Endothelial cell of umbilical vein (primary cell): ENCODE results near the gene SWT1. TPM values are rescaled to one million over a fixed set of nuclear protein-coding genes. Genes with fewer than 3 reads are reported as not detected.

Source experiments
- BruUV-seq: library from RNA; stranded (reverse); fragments of 400-500 nt; replicated peaks from 2 replicates; lab custom pipeline; 2021; lab: Mats Ljungman, UMichigan
- CTCF ChIA-PET: fragments of 300-600, 350-600 bp; sonication (Branson Sonifier 250); formaldehyde crosslinking; loops from one replicate; lab custom pipeline; 2021; ENCODE audit warnings: antibody characterized with exemption, inconsistent platforms; lab: Charles Lee
- POLR2A ChIA-PET: fragments of 300-600, 350-600 bp; sonication (Branson Sonifier 250); formaldehyde crosslinking; loops from one replicate; lab custom pipeline; 2021; ENCODE audit warnings: antibody characterized with exemption, inconsistent platforms; lab: Charles Lee
- DNase-seq: peaks from one replicate; pipeline ENCODE4 v3.0.0-alpha.2; 2011; ENCODE audit warnings: low read depth, low spot score
- FAIRE-seq: peaks from 2 replicates; lab custom pipeline; 2011; peaks lifted over from hg19 to GRCh38; lab: Jason Lieb, UNC
- H2AFZ ChIP-seq: 2 replicates; pipeline ENCODE4 v1.6.0; 2012; ENCODE audit warnings: low read depth, low read length, control low read depth, inconsistent platforms
- H3K27ac ChIP-seq: 2 replicates; pipeline ENCODE4 v1.5.1; 2011; ENCODE audit warnings: low read depth, mild to moderate bottlenecking, control low read depth, low read length, moderate library complexity; ENCODE audit not compliant: insufficient read depth
- H3K27me3 ChIP-seq, 2 experiments: 2 replicates each; pipeline versions ENCODE4 v1.6.0 to v1.6.1; 2011; ENCODE audit warnings: low read length in 2 of 2, mixed read lengths in 1 of 2; ENCODE audit not compliant: control insufficient read depth in 2 of 2, insufficient read depth in 2 of 2
- H3K36me3 ChIP-seq, 2 experiments: 2 replicates in 1 of 2; 3 replicates in 1 of 2; pipeline ENCODE4 v1.5.1; 2011; ENCODE audit warnings: low read length in 2 of 2, mild to moderate bottlenecking in 1 of 2, moderate library complexity in 1 of 2; ENCODE audit not compliant: control insufficient read depth in 2 of 2, insufficient read depth in 2 of 2; ENCODE audit errors: extremely low read depth in 1 of 2
- H3K4me1 ChIP-seq: 3 replicates; pipeline ENCODE4 v1.5.1; 2011; ENCODE audit warnings: mild to moderate bottlenecking, low read length; ENCODE audit not compliant: control insufficient read depth, insufficient read depth; ENCODE audit errors: extremely low read depth
- H3K4me2 ChIP-seq: 2 replicates; pipeline ENCODE4 v1.6.1; 2011; ENCODE audit warnings: low read length, control low read depth, mixed read lengths; ENCODE audit not compliant: insufficient read depth
- H3K4me3 ChIP-seq, 3 experiments: fragments of 200-600 bp in 1 of 3; sonication (generic), shearing (Covaris generic) in 1 of 3; replicated peaks in 1 of 3; 2 replicates each; pipeline ENCODE4 v1.5.1; 2011 to 2016; ENCODE audit warnings: control low read depth in 3 of 3, low read length in 3 of 3, mild to moderate bottlenecking in 2 of 3, inconsistent platforms in 1 of 3, low read depth in 1 of 3, moderate library complexity in 1 of 3; ENCODE audit not compliant: insufficient read depth in 1 of 3
- H3K79me2 ChIP-seq: 2 replicates; pipeline ENCODE4 v1.6.0; 2012; ENCODE audit warnings: low read length, inconsistent platforms; ENCODE audit not compliant: control insufficient read depth, insufficient read depth
- H3K9ac ChIP-seq: replicated peaks from 2 replicates; pipeline ENCODE3; 2011; ENCODE audit warnings: low read length, control low read depth; ENCODE audit not compliant: insufficient read depth; ENCODE audit errors: extremely low read depth
- H3K9me1 ChIP-seq: replicated peaks from 3 replicates; pipeline ENCODE4 v1.6.0; 2011; ENCODE audit warnings: mild to moderate bottlenecking, low read length; ENCODE audit not compliant: control insufficient read depth, insufficient read depth; ENCODE audit errors: extremely low read depth
- H3K9me3 ChIP-seq: replicated peaks from 2 replicates; pipeline ENCODE4 v1.5.1; 2012; ENCODE audit warnings: low read length, inconsistent platforms; ENCODE audit not compliant: control insufficient read depth, insufficient read depth
- H4K20me1 ChIP-seq: replicated peaks from 2 replicates; pipeline ENCODE3; 2011; ENCODE audit warnings: mild to moderate bottlenecking, low read length; ENCODE audit not compliant: control insufficient read depth, insufficient read depth; ENCODE audit errors: extremely low read depth
- CTCF ChIP-seq, 2 donors: IDR thresholded peaks; 1 replicate in 1 of 2; 2 replicates in 1 of 2; pipeline ENCODE4 v1.5.1; 2011; ENCODE audit warnings: low read length in 2 of 2, mild to moderate bottlenecking in 2 of 2, moderate library complexity in 2 of 2, control low read depth in 1 of 2, inconsistent platforms in 1 of 2, low read depth in 1 of 2; ENCODE audit not compliant: insufficient read depth in 1 of 2; ENCODE audit errors: extremely low read depth in 1 of 2
- EZH2 ChIP-seq: IDR thresholded peaks from 2 replicates; pipeline ENCODE4 v1.6.1; 2012; ENCODE audit warnings: borderline replicate concordance, low read depth, mild to moderate bottlenecking, moderate library complexity, low read length, inconsistent platforms; ENCODE audit not compliant: severe bottlenecking
- FOS ChIP-seq: IDR thresholded peaks from 2 replicates; pipeline ENCODE4 v1.6.1; 2011; ENCODE audit warnings: mild to moderate bottlenecking, low read length, moderate library complexity, borderline replicate concordance; ENCODE audit not compliant: insufficient read depth
- GATA2 ChIP-seq: IDR thresholded peaks from 2 replicates; pipeline ENCODE4 v1.7.0; 2011; ENCODE audit warnings: low read depth, mild to moderate bottlenecking, moderate library complexity, mixed read lengths, low read length; ENCODE audit not compliant: insufficient read length, insufficient read depth
- JUN ChIP-seq: IDR thresholded peaks from 2 replicates; pipeline ENCODE4 v1.6.1; 2011; ENCODE audit warnings: borderline replicate concordance, low read depth; ENCODE audit not compliant: insufficient read length, insufficient read depth
- MYC ChIP-seq: IDR thresholded peaks from one replicate; pipeline ENCODE4 v1.6.1; 2011; ENCODE audit warnings: mild to moderate bottlenecking, low read depth, low read length
- POLR2A ChIP-seq: IDR thresholded peaks from 2 replicates; pipeline ENCODE4 v1.6.1; 2012; ENCODE audit warnings: low read depth, mild to moderate bottlenecking, control low read depth, low read length
- POLR2AphosphoS5 ChIP-seq: IDR thresholded peaks from 2 replicates; pipeline ENCODE4 v1.6.1; 2012; ENCODE audit warnings: low read depth, mild to moderate bottlenecking, control low read depth, low read length, moderate library complexity; ENCODE audit not compliant: insufficient read depth
- dilution Hi-C: fragments of 300-500 bp; cut with MboI; formaldehyde crosslinking; loops from one replicate; pipeline ENCODE4 v1.15.0; 2019; ENCODE audit warnings: low sequenced_read_pairs; ENCODE audit not compliant: extremely low pct_ligation_motif_present
- intact Hi-C: fragments of 100-400 bp; cut with micrococcal nuclease; formaldehyde crosslinking; loops from one replicate; pipeline ENCODE4 v1.10.0; 2022
- polyA plus RNA-seq, 4 experiments: library from polyadenylated mRNA; depleted of rRNA in 3 of 4; stranded (reverse) in 3 of 4; unstranded in 1 of 4; fragments of >200 nt; gene quantifications; 2 replicates each; pipeline versions ENCODE4 v1.2.1 to v1.2.3, GENCODE V29; 2011 to 2012; ENCODE audit warnings: missing spikeins in 1 of 4
- total RNA-seq: library from RNA; stranded (reverse); gene quantifications from 2 replicates; pipeline ENCODE4 v1.2.3, GENCODE V29; 2021
- TF ChIP-seq, protein P1 (sequence below): IDR thresholded peaks from 2 replicates; pipeline ENCODE4 v1.6.1; 2011; ENCODE audit not compliant: insufficient read depth, insufficient read length

Gene SWT1
- total and polyA plus RNA-seq, 2 donors (not counting 3 experiments of a cell fraction or from before 2014, with no cell fraction given), result 1.0 to 4.3 TPM

DNA sequence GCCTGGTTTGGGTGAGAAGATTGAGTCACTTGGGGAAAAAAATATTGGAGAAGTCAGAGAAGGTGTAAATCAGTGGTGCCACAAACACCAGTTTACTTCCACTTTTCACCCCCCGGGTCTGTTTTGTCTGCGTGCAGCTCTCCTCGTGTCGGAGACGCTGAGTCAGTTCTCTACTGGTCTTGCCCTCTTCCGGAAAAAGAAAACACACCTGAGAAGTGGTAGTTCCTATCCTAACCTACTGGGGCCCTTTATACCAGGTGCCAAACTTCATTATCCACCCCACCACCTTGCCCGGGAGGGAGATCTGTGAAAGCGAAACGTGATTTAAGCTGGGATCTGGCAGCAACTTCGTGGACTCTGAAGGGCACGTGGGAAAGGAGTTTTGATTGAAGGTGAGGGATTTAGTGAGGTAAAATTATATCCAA lies 160.9 kb downstream of the SWT1 start:
- no peak for TF ChIP-seq FOS
- no peak for TF ChIP-seq MYC
- TF ChIP-seq EZH2, result no peak
- TF ChIP-seq GATA2, result no peak
- no peak for TF ChIP-seq CTCF (IDR thresholded peaks at IDR 0.05; ENCODE audit: extremely low read depth in 1 of 2, insufficient read depth in 1 of 2, low read depth in 1 of 2, low read length in 2 of 2)
- no peak for TF ChIP-seq POLR2A
- TF ChIP-seq POLR2AphosphoS5, result no peak
- TF ChIP-seq, protein P1, sequence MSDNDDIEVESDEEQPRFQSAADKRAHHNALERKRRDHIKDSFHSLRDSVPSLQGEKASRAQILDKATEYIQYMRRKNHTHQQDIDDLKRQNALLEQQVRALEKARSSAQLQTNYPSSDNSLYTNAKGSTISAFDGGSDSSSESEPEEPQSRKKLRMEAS, result no peak
- no peak for TF ChIP-seq JUN
- Histone ChIP-seq H3K4me3 (peak overlapping the region in 2 of 3 experiments; percentile 66 to 67), H3K9me1 (no peaks in the 10 kb centered on the region), H3K36me3 (no peaks in the 10 kb centered on the region), H3K27ac (peak overlapping the region; percentile 87), H4K20me1 (peaks cover 16% of the 10 kb centered on the region), H3K4me1 (peaks cover 30% of the 10 kb centered on the region), H3K27me3 (no peaks in the 10 kb centered on the region), H3K79me2 (peaks cover 41% of the 10 kb centered on the region), H2AFZ (peak overlapping the region; percentile 89), H3K9me3 (no peaks in the 10 kb centered on the region), H3K9ac (peak overlapping the region; percentile 84), H3K4me2 (peak overlapping the region; percentile 60)
- no TSS peak for BruUV-seq
- dilution Hi-C loops (no loop called here), intact Hi-C loops (loop anchor here (1.0 to 5.0 kb wide), 13 partner anchors 49 to 894 kb away; partner anchors contain the start of genes SWT1 and TRMT1L)
- CTCF ChIA-PET, result interaction anchor here (0.9 to 5.1 kb wide), 12 partner anchors 9 to 362 kb away, joined by 3 to 38 read pairs (median 4); no protein-coding TSS in a partner anchor
- no peak for FAIRE-seq
- DNase-seq, result no peak
- POLR2A ChIA-PET, result interaction anchor here (0.9 to 2.4 kb wide), 4 partner anchors 58 to 363 kb away, joined by 3 to 9 read pairs (median 6); no protein-coding TSS in a partner anchor
